ENCODE results near the gene CLCN7. TPM values are rescaled to one million over a fixed set of nuclear protein-coding genes. Genes with fewer than 3 reads are reported as not detected.
A peak's percentile ranks its signal among the peaks of the same experiment; 100 is the strongest.

Gene CLCN7
- total RNA-seq, 6 donors from 2014 or later: 78.0 to 463 (median 147) TPM

- no peak for TF ChIP-seq POLR2A (IDR thresholded peaks at IDR 0.05)
- TF ChIP-seq, protein P1, sequence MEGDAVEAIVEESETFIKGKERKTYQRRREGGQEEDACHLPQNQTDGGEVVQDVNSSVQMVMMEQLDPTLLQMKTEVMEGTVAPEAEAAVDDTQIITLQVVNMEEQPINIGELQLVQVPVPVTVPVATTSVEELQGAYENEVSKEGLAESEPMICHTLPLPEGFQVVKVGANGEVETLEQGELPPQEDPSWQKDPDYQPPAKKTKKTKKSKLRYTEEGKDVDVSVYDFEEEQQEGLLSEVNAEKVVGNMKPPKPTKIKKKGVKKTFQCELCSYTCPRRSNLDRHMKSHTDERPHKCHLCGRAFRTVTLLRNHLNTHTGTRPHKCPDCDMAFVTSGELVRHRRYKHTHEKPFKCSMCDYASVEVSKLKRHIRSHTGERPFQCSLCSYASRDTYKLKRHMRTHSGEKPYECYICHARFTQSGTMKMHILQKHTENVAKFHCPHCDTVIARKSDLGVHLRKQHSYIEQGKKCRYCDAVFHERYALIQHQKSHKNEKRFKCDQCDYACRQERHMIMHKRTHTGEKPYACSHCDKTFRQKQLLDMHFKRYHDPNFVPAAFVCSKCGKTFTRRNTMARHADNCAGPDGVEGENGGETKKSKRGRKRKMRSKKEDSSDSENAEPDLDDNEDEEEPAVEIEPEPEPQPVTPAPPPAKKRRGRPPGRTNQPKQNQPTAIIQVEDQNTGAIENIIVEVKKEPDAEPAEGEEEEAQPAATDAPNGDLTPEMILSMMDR (IDR thresholded peaks at IDR 0.05): no peak
- no peak for TF ChIP-seq POLR2AphosphoS5 (IDR thresholded peaks at IDR 0.05)
- TF ChIP-seq EP300 (IDR thresholded peaks at IDR 0.05): no peak
- Histone ChIP-seq H3K4me1 (peaks cover 17 to 25% (median 18%) of the 10 kb centered on the region in 4 donors), H3K9me3 (no peaks in the 10 kb centered on the region), H3K4me3 (peak overlapping the region in 3 of 4 donors; percentile 71 to 93 (median 84)), H3K27me3 (no peaks in the 10 kb centered on the region), H3K27ac (peak overlapping the region; percentile 90 to 92 (median 90)), H3K36me3 (peaks cover 0 to 27% (median 13%) of the 10 kb centered on the region in 4 donors)
- ATAC-seq (ENCODE audit: low FRiP score in 2 of 2) (no peak), DNase-seq (no peak)
- whole genome bisulfite sequencing, 2 donors: 80 to 89% methylated on average over 19 to 23 of the region's 23 CpGs
These were observed 17.5 kb upstream of the CLCN7 start for GRCh38 chr16:1492082-1492922.

DNA sequence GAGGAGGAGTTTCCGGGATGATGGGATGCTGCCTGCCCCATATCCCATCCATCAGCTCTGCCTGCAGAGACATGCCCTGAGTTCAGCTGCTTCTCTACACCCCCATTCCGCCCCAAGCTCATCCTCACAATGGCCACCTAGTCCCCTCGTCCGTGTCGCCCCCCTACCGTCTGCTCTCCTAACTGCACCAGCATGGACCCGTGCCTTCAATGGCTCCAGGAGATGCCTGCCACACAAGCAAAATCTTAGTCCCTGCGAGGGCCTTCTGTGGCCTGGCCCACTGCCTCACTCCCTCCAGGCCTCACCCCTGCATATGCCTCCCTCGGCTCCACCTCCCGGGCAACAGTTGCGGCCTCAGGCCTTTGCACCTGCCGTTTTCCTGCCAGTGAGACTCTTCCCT is 16.5 kb upstream of the CLCN7 start:
- DNase-seq: no peak
- ATAC-seq (ENCODE audit: low FRiP score in 2 of 2): no peak
- Histone ChIP-seq H3K27me3 (no peaks in the 10 kb centered on the region), H3K4me3 (no peak overlapping the region), H3K9me3 (no peaks in the 10 kb centered on the region), H3K36me3 (peaks cover 0 to 18% (median 8%) of the 10 kb centered on the region in 4 donors), H3K27ac (no peak overlapping the region), H3K4me1 (peaks cover 17 to 25% (median 18%) of the 10 kb centered on the region in 4 donors)
- WGBS, 2 donors: 92 to 94% methylated on average over 12 of the region's 12 CpGs
- TF ChIP-seq POLR2AphosphoS5 (IDR thresholded peaks at IDR 0.05) (no peak), EP300 (IDR thresholded peaks at IDR 0.05) (no peak), POLR2A (IDR thresholded peaks at IDR 0.05) (no peak)
- TF ChIP-seq, protein P1 (IDR thresholded peaks at IDR 0.05): no peak

DNA sequence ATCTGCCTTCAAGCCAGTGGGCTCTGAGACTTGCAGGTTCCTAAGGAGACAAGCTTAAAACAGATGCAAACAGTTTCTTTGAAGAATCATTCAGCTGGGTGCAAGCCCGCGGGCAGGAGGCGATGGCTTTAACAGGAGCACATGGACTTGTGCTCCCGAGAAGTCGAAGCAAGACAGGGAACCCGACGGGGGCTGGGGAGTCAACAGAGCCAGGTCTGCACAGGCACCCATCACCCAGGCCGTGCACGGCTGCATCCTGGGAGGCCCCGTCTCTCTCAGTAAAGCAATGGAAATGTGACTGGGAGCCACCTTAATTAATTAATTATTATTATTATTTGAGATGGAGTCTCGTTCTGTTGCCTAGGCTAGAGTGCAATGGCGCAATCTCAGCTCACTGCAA is 14.2 kb upstream of the CLCN7 start:
- Histone ChIP-seq H3K9me3 (no peaks in the 10 kb centered on the region), H3K4me1 (peaks cover 9 to 16% (median 10%) of the 10 kb centered on the region in 4 donors), H3K27ac (no peak overlapping the region), H3K4me3 (no peak overlapping the region), H3K27me3 (no peaks in the 10 kb centered on the region), H3K36me3 (no peaks in the 10 kb centered on the region)
- DNase-seq (no peak), ATAC-seq (ENCODE audit: low FRiP score in 2 of 2) (no peak)
- 92 to 94% methylated on average over 12 of the region's 12 CpGs for WGBS, 2 donors
- no peak for TF ChIP-seq POLR2A (IDR thresholded peaks at IDR 0.05)
- TF ChIP-seq POLR2AphosphoS5 (IDR thresholded peaks at IDR 0.05): no peak
- TF ChIP-seq, protein P1 (IDR thresholded peaks at IDR 0.05): no peak
- TF ChIP-seq EP300 (IDR thresholded peaks at IDR 0.05): no peak

GRCh38 chr16:1488619-1489018 is 13.8 kb upstream of the CLCN7 start, which contains the start of gene PTX4:
Gene PTX4 (minus strand): TSS chr16:1488944. CDS start chr16:1488909, 35 bp downstream.
- H3K4me1 ChIP-seq: peaks cover 6 to 11% (median 7%) of the 10 kb centered on the region in 4 donors
- 80 to 86% methylated on average over 18 to 19 of the region's 19 CpGs for WGBS, 2 donors
- H3K4me3 ChIP-seq: no peak within 1 kb of the TSS
- TF ChIP-seq, protein P1 (IDR thresholded peaks at IDR 0.05): no peak
- no peak for TF ChIP-seq POLR2A (IDR thresholded peaks at IDR 0.05)
- no peak for TF ChIP-seq POLR2AphosphoS5 (IDR thresholded peaks at IDR 0.05)
- no peak for TF ChIP-seq EP300 (IDR thresholded peaks at IDR 0.05)
- H3K27ac ChIP-seq: no peak within 1 kb of the TSS
- no peaks in the 10 kb centered on the region for H3K27me3 ChIP-seq
- DNase-seq (no peak), ATAC-seq (ENCODE audit: low FRiP score in 2 of 2) (no peak)
- H3K36me3 ChIP-seq: no peaks in the 10 kb centered on the region
- no peaks in the 10 kb centered on the region for H3K9me3 ChIP-seq

Measured in upper lobe of left lung (tissue), 6 donors.